KOPT-K1 (cell line): Measurements from ENCODE around the gene NOSIP.

ENCODE experiments used
- H3K27ac ChIP-seq: fragments of 200-600 bp; sonication (generic); 2 replicates; pipeline ENCODE4 v1.5.1; 2016; ENCODE audit warnings: antibody characterized with exemption, mild to moderate bottlenecking, low read depth, low read length; ENCODE audit not compliant: poor library complexity, severe bottlenecking
- H3K36me3 ChIP-seq: fragments of 200-600 bp; sonication (generic); 2 replicates; pipeline ENCODE4 v1.5.1; 2017; ENCODE audit warnings: antibody characterized with exemption, mild to moderate bottlenecking, low read length, moderate library complexity; ENCODE audit not compliant: insufficient read depth
- H3K9me3 ChIP-seq: fragments of 200-600 bp; sonication (generic); 2 replicates; pipeline ENCODE4 v1.5.1; 2017; ENCODE audit warnings: antibody characterized with exemption, low read length, mild to moderate bottlenecking; ENCODE audit not compliant: insufficient read depth, poor library complexity, severe bottlenecking

The NOSIP gene

GRCh38 chr19:49590071-49590970 lies 10.0 kb upstream of the NOSIP start:
- H3K27ac ChIP-seq = peak overlapping the region; percentile 97
- peaks cover 18% of the 10 kb centered on the region for H3K36me3 ChIP-seq
- H3K9me3 ChIP-seq = no peaks in the 10 kb centered on the region

GRCh38 chr19:49589502-49589905 lies 9.1 kb upstream of the NOSIP start:
- no peak overlapping the region for H3K27ac ChIP-seq
- no peaks in the 10 kb centered on the region for H3K9me3 ChIP-seq
- peaks cover 10% of the 10 kb centered on the region for H3K36me3 ChIP-seq

DNA sequence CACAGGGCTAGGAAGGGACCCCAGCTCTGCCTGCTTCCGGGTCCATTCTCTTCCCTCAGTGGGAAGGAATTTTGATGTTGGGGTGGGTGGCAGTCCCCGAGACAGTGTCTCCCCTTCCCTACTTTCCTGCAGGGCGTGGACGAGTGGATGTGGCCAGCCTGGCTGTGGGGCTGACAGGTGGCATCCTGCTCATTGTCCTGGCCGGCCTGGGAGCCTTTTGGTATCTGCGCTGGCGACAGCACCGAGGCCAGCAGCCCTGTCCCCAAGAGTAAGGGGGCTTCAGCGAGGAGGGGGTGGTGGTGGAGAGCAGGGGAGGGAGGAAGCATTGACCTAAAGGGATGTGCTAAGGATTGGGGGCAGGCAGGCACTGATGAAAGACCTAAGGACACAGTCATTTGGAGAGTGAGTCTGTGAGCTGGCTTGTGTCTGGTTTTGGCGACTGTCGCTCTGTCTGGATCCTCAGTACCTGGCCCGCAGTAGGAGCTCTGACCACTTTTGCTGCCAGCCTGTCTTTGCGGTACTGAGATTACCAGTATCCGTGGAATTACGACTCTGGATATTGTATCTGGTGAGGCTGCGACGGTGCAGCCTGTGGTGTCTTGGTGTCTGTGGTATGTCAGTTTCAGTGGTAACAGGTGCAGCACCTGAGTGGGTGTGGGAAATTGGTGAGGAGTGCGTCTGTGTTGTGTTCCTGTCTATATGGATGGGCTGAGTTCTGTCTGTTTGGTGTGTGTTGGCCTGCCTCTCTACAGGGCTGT lies 8.2 kb upstream of the NOSIP start:
- 0 out of 2 replicates have a peak, but pooled peaks cover under 1% of the 10 kb centered on the region for H3K36me3 ChIP-seq
- no peaks in the 10 kb centered on the region for H3K9me3 ChIP-seq
- H3K27ac ChIP-seq = no peak overlapping the region

DNA sequence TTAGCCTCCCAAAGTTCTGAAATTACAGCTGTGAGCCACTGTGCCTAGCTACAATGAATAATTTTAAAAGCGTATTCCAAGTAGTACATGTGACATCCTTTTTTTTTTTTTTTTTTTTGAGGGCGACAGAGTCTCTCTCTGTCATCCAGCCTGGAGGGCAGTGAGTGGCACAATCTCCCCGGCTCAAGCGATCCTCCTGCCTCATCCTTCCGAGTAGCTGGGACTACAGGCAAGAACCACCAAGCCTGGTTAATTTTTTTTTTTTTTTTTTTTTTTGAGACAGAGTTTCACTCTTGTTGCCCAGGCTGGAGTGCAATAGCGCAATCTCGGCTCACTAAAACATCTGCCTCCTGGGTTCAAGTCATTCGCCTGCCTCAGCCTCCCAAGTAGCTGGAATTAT lies 6.9 kb upstream of the NOSIP start:
- Histone ChIP-seq H3K9me3 (no peaks in the 10 kb centered on the region), H3K27ac (no peak overlapping the region), H3K36me3 (no peaks in the 10 kb centered on the region)

GRCh38 chr19:49585023-49585422 lies 4.7 kb upstream of the NOSIP start:
- no peak overlapping the region for H3K27ac ChIP-seq
- no peaks in the 10 kb centered on the region for H3K36me3 ChIP-seq
- H3K9me3 ChIP-seq = no peaks in the 10 kb centered on the region

DNA sequence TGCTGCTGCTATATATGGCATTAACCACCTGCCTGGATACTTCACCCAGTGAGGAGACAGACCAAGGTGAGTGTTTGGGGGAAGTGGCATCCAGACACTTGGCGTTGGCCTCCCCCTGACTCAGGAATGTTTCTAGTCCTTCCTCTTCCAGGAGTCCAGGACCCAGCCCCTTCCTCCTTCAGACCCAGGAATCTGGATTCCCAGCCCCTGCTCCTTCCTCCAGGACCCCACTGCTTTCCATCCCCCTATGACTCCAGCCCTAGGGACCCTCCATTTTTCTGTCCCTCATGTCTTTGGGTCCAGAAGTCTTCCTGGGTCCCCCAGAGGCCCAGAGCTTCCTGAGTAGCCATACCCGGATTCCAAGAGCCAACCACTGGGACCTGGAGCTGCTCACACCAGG lies 2.9 kb upstream of the NOSIP start:
- no peak overlapping the region for H3K27ac ChIP-seq
- no peaks in the 10 kb centered on the region for H3K9me3 ChIP-seq
- H3K36me3 ChIP-seq = no peaks in the 10 kb centered on the region

- Histone ChIP-seq H3K9me3 (no peaks in the 10 kb centered on the region), H3K36me3 (peaks cover 6% of the 10 kb centered on the region; the same call in 1 of the 2 replicates), H3K27ac (peak within 1 kb of the TSS; percentile 82)
Observed at GRCh38 chr19:49581007-49581508, 702 bp upstream of the NOSIP start, which contains the start of gene PRRG2. PRRG2 (plus strand) TSS chr19:49581316; CDS start chr19:49583220, 1,904 bp downstream.

DNA sequence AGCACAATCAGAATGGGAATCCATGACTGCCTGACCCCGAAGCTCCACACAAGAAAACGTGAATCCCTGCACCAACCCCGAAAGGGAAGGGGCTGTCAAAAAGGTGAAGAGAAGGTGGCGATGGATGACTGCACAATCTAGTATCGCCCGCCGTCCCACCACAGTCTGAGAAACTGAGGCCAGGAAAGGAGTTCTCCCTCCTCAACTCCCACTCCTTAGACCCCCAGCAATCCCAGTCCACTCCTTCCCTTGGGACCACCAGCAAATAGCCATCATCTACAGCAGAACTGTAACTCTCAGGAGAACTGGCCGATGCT lies 451 bp downstream of the NOSIP start:
- Histone ChIP-seq H3K36me3 (peaks cover 14% of the 10 kb centered on the region; the same call in 1 of the 2 replicates), H3K9me3 (no peaks in the 10 kb centered on the region), H3K27ac (peak overlapping the region; percentile 82)

DNA sequence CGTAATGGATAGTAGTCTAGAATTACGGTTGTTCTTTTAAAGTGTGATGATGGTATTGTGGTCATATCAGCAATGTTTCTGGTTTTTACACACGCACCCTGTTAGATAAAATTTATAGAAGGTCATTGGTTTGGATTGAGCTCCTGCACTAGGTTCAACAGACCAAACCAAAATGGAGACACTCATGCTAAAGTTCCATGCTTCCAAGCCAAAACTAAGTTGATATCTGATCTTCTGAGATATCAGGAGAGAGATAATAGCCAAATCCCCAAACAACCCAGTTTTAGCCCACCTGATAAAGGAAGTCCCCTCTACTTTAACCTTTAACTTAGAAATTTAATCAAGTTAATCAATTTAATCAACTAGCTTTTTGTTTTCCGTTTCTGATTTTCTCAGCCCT lies 1.2 kb downstream of the NOSIP start:
- Histone ChIP-seq H3K27ac (peak overlapping the region; percentile 82), H3K36me3 (peaks cover 20% of the 10 kb centered on the region), H3K9me3 (no peaks in the 10 kb centered on the region)

GRCh38 chr19:49574206-49574755 lies 6.1 kb downstream of the NOSIP start:
- Histone ChIP-seq H3K27ac (no peak overlapping the region), H3K9me3 (no peaks in the 10 kb centered on the region), H3K36me3 (peaks cover 32% of the 10 kb centered on the region)

- H3K9me3 ChIP-seq = no peaks in the 10 kb centered on the region
- H3K27ac ChIP-seq = no peak overlapping the region
- peaks cover 32% of the 10 kb centered on the region for H3K36me3 ChIP-seq
Observed at GRCh38 chr19:49573425-49573824, 6.9 kb downstream of the NOSIP start.

DNA sequence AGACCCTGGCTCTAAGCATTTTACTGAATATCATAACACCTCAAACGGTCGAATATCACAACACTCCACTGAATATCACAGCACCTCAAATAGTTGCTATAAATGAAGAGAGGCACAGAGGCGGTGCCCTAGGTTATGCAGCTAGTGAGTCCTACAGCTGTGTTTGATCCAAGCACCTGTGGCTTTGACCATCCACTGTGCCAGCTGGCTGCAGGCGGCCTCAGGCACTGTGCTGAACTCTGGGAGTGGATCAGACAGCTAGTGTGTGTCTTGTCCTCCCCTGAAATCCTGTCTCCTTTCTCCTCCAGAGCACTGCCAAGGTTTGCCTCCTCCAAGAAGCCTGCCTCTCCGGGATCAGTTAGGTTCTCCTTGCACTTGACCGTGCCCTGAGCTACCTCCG lies 7.3 kb downstream of the NOSIP start:
- H3K27ac ChIP-seq = no peak overlapping the region
- H3K36me3 ChIP-seq = peaks cover 32% of the 10 kb centered on the region

GRCh38 chr19:49570997-49571676 lies 9.2 kb downstream of the NOSIP start:
- Histone ChIP-seq H3K27ac (no peak overlapping the region), H3K36me3 (peaks cover 27% of the 10 kb centered on the region), H3K9me3 (no peaks in the 10 kb centered on the region)

More for the DNA sequence above, 7.3 kb downstream of the NOSIP start:
- H3K9me3 ChIP-seq = no peaks in the 10 kb centered on the region

- H3K27ac ChIP-seq = no peak overlapping the region
Observed at GRCh38 chr19:49570138-49570856, 10.1 kb downstream of the NOSIP start.

More at GRCh38 chr19:49570138-49570856, 10.1 kb downstream of the NOSIP start:
- Histone ChIP-seq H3K36me3 (peaks cover 20% of the 10 kb centered on the region), H3K9me3 (no peaks in the 10 kb centered on the region)
